GM19239 (cell line): ENCODE measurements around the gene ANKRD13C.
"Not testable (repeated sequence)": the region's sequence is repeated elsewhere in the genome, so short reads cannot be mapped to it uniquely, and the experiment has no call there.

ENCODE experiments used
- DNase-seq: peaks from one replicate; pipeline ENCODE4 v3.0.0; 2011; ENCODE audit warnings: low spot score; ENCODE audit not compliant: insufficient read length
- FAIRE-seq: peaks from 2 replicates; lab custom pipeline; 2011; peaks lifted over from hg19 to GRCh38; lab: Jason Lieb, UNC

ANKRD13C gene, protein sequence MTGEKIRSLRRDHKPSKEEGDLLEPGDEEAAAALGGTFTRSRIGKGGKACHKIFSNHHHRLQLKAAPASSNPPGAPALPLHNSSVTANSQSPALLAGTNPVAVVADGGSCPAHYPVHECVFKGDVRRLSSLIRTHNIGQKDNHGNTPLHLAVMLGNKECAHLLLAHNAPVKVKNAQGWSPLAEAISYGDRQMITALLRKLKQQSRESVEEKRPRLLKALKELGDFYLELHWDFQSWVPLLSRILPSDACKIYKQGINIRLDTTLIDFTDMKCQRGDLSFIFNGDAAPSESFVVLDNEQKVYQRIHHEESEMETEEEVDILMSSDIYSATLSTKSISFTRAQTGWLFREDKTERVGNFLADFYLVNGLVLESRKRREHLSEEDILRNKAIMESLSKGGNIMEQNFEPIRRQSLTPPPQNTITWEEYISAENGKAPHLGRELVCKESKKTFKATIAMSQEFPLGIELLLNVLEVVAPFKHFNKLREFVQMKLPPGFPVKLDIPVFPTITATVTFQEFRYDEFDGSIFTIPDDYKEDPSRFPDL

DNA sequence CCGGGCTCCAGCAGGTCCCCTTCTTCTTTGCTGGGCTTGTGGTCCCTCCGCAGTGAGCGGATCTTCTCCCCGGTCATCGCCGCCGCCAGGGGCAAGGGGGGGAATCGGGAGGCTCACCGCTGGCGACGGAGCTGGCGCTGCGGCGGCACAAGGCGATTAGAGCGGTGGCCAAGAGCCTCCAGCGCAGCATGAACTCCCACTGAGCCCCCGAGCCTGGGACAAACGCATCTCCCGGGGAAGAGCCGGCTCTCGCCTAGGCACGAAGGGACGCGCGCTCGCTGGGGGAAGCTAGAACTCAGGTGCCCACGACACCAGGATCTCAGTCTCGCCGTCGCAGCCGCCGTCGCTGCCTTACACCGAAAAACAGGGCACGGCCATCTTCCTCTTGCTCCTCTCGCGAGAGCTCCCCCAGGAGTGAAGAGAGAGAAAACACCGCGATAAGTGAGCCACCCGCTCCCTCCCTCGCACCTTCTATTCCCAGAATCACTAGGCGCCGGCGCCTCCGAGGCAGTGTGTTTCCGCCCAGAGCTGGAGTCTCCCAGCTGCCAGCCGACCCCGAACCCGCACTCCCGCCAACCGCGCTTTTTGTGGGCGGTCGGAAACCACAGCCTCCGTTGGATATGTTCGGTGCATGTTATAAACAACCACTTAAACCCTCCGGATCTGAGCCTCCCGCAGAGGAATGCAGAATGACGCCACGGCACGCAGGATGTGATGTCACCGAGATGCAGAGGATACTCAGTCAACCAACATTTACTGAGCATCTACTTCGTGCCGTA, at the start of gene ANKRD13C:
Gene ANKRD13C, minus strand, starts transcription at position 391 of the 779 bp plus-strand sequence. Its CDS starts 314 bp downstream, at position 77.
- peak; percentile 93 for FAIRE-seq
- peak; percentile 74 for DNase-seq

DNA sequence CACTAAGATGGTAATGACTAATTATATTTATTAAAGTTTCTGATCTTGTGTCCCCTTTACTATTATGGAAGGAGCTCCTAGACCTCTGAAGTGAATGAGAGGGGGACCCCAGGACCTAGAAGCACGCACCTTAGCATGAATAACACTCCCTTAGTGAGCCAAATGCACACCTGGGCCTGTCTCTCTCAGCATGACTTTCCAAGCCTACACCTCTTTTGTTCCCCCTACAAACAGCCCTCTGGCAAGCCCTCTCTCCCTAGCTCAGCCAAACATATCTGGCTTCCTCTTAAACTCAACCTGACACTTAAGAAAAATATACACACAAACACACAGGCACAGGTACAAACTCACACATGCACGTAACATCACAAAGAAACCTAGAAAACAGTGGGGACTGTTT, 49.2 kb upstream of the ANKRD13C start:
- no peak for FAIRE-seq
- no peak for DNase-seq

DNA sequence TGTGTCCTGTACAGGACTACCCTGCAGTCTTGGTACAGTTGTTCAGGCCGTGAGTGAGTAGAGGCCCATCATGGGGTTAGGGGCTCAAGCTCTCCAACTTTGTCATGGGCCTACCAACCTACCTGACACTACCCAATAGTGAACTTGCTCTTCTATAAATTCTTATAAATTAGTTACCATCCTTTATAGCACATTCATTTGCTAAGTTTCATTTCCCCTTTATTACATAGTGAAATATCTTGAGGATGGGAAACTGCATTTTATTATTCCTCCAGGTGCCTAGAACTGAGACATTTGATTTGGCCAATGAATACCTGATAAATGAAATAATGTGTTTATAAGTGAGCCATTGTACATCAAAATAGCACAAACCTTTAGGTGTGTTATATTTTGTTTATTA, 47.5 kb upstream of the ANKRD13C start:
- DNase-seq (no peak), FAIRE-seq (no peak)

DNA sequence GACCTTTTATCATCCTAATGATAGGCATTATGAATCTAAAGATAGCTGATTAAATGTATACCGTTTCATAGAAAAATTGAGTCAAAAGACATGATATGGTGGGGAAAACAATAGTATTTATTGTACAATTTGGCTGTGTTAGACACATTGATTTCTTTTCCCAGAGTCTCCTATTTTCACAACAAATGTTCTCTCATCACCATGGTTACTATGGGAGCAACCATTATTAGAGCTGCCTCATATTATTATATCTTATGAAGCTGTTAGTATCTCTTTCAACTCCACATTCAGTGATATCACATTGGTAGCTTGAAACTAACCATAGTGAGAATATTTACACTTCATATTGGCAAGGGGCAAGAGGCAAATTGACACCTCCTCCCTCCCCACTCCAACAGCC, 45.8 kb upstream of the ANKRD13C start:
- no peak for DNase-seq
- FAIRE-seq, result no peak

DNA sequence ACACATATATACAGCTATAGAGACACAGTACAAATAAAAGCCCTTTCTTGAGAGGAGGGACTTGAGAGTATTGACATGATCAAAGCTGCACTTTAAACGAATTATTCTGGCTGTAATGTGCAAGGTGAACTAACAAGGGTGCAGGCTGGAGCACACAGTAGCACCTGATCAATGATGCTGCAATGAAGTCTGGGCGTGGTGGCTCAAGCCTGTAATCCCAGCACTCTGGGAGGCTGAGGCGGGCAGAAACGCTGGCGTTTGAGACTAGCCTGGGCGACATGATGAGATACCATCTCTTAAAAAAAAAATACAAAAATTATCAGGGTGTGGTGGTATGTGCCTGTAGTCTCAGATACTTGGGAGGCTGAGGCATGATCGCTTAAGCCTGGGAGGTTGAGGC, 42.5 kb upstream of the ANKRD13C start:
- FAIRE-seq (no peak), DNase-seq (no peak)

DNA sequence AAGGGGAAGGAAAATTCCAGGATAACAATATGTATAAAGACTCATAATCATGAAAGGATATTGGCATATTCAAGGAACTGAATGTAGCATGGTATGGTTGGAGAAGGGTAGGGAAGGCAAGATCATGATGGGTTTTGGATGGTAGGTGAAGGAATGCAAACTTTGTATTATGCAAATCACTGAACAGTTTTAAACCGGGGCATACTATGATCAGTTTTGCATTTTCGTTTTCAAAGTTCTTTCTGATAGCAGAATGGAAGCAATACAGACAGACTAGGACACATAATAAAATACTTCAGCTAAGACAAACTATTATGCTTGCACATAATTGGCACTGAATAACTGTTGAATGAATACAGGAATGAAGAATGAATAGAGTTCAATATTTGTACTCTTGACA, 42.1 kb upstream of the ANKRD13C start:
- peak; percentile 72 for FAIRE-seq
- DNase-seq, result no peak

DNA sequence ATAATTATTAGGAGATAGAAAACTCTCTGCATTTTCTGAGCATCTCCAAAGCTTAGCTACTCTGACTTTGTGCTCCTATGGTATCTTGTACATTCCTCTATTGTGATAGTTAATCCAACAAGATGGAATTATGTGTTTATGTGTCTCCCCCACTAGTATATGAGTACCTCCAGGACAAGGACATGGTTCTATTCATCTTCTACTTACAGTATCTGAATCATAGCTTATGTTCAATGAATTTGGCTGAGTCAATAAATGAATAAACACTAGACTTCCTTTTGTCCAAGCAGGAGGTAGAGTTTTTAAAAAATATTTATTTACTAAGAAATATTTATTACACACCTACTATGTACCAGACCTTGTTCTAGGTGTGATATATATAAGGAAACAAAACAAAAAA, 38.1 kb upstream of the ANKRD13C start:
- FAIRE-seq, result no peak

DNA sequence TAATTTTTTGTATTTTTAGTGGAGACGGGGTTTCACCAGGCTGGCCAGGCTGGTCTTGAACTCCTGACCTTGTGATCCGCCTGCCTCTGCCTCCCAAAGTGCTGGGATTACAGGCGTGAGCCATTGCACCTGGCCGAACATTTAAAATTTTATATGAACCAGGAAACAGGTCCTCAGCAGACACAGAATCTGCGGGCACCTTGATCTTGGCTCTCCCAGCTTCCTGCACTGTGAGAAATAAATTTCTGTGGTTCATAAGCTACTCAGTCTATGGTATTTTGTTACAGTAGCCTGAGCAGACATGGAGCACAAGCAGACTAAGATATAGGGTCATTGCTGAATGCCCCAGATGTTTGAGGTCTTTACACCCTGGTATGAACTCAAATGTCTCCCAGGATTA, 33.0 kb upstream of the ANKRD13C start:
- FAIRE-seq, result no peak

More for the DNA sequence above, 38.1 kb upstream of the ANKRD13C start:
- DNase-seq, result no peak

DNA sequence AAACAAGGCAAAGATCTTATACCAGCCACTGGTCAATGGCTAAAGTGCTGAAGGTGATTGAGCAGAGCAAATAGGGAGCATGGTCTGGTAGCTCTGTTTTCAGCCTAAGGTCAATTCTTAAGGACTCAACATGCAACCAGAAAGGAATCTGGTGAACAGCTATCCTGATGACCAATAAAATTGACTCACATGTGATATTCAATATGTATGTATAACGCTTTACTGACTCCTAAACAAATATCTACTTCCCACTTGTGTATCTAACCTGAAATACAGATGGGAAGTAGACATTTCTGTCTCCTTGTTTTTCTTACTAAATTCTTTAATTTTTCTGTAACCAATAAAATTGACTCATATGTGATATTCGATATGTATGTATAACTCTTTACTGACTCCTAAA, 31.6 kb upstream of the ANKRD13C start:
- DNase-seq (no peak), FAIRE-seq (no peak)

More for the DNA sequence above, 33.0 kb upstream of the ANKRD13C start:
- no peak for DNase-seq

DNA sequence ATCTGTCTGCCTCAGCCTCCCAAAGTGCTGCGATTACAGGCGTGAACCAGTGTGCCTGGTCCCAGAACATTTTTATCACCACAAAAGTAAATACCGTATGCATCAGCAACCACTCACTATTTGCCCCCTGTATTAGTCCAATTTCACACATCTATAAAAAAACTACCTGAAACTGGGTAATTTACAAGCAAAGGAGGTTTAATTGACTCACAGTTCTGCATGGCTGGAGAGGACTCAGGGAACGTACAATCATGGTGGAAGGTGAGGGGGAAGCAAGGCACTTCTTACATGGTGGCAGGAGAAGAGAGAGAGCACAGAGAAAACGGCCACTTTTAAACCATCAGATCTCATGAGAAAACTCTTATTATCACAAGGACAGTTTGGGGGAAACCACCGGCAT, 31.0 kb upstream of the ANKRD13C start:
- DNase-seq, result no peak
- FAIRE-seq, result no peak

DNA sequence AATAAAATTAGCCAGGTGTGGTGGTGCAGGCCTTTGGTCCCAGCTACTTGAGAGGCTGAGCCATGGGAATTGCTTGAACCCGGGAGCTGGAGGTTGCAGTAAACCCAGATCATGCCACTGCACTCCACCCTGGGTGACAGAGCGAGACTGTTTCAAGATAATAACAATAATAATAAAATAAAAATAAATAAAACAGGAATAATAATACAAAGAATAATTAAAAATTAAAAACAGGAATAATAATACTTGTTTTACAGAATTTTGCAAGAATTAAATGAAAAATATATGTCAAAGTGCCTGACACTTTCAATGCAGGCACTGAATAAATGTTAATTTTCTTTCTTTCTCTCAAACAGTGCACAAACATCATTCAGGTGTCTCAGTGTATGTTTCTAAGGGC, 30.0 kb upstream of the ANKRD13C start:
- no peak for DNase-seq
- FAIRE-seq, result no peak

DNA sequence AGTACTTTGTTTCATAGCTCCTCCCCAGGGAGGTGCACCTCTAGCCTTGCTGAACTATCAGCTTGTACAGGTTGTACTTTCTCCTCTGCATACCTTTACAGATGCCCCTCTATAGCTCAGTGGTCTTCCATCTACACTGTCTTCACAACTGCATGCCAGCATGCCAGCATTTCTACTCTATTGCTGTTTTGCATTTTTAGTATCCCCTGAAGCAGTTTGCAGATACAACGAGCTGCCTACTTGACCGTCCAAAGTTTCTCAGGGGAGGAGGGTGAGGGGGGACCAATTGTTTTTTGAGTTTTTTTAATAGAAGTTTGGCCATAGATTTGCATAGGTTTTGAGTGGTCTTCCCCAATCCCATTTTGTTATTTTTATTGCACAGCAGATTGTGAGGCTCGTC, 29.0 kb upstream of the ANKRD13C start:
- no peak for FAIRE-seq
- no peak for DNase-seq

DNA sequence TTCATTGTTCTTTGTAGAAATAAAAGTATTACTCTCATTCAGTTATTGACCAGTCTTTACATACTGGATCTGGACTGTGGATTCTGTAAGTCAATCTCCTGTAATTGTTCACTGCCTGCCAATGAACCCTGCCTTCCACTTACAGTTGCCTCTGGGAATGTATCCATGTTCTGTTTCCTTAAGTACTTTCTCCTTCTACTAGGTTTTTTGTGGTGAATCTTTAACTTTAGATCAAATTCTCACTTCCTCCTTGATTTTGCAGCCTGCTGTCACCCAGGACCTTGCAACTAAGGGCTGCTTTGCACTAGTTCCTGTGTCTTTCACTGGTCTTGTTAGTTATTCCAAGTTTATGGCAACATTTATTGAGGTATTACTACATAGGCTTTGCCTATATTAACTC, 28.2 kb upstream of the ANKRD13C start:
- peak; percentile 82 for FAIRE-seq

DNA sequence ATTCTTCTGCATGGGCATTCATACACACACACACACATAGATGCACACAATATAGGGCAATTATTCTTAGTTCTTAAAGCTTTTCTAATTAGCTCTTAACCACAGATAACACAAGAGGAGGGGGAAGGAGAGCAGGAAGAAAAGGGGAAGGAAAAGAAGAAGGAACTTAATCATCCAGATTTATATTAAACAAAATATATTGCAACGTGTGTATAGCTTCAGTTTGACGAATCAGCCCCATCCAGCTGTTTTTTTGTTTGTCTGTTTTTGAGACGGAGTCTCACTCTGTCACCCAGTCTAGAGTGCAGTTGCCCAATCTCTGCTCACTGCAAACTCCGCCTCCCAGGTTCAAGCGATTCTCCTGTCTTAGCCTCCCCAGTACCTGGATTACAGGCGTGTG, 21.7 kb upstream of the ANKRD13C start:
- no peak for DNase-seq
- no peak for FAIRE-seq

More for the DNA sequence above, 28.2 kb upstream of the ANKRD13C start:
- peak; percentile 16 for DNase-seq

DNA sequence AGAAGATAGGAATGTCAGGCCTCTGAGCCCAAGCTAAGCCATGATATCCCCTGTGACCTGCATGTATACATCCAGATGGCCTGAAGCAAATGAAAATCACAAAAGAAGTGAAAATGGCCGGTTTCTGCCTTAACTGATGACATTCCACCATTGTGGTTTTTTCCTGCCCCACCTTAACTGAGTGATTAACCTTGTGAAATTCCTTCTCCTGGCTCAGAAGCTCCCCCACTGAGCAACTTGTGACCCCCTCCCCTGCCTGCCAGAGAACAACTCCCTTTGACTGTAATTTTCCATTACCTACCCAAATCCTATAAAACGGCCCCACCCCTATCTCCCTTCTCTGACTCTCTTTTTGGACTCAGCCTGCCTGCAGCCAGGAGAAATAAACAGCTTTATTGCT, 19.1 kb upstream of the ANKRD13C start:
- FAIRE-seq, DNase-seq: not testable (repeated sequence)

DNA sequence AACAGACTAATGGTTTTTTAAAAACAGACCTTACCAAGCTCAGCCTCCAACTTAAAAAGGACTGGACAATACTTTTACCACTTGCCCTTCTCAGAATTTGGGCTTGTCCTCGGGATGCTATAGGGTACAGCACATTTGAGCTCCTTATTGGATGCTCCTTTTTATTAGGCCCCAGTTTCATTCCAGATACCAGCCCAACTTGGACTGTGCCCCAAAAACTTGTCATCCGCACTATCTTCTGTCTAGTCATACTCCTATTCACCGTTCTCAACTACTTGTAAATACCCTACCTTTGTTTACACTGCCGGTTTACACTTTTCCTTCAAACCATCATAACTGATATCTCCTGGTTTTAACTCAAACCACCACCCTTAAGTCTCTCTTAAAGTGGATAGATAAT, 17.9 kb upstream of the ANKRD13C start:
- FAIRE-seq (no peak), DNase-seq (no peak)

DNA sequence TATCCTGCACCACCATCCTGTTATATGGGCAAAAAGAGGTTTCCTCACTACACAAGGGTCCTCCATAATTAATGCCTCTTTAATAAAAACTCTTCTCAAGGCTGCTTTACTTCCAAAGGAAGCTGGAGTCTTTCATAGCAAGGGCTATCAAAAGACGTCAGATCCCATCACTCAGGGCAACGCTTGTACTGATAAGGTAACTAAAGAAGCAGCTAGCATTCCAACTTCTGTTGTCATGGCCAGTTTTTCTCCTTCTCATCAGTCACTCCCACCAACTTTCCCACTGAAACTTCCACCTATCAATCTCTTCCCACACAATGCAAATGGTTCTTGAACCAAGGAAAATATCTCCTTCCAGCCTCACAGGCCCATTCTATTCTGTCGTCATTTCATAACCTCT, 17.1 kb upstream of the ANKRD13C start:
- FAIRE-seq, DNase-seq: not testable (repeated sequence)

DNA sequence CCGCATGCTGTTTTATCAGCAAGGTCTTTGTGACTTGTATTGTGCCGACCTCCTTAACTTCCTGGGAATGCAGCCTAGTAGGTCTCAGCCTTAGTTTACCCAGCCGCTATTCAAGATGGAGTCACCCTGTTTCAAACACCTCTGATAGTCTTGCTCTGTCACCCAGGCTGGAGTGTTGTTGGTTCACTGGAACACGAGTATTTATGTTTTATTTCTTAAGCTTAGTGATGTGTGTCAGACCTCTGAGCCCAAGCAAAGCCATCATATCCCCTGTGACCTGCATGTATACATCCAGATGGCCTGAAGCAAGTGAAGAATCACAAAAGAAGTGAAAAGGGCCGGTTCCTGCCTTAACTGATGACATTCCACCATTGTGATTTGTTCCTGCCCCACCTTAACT, 12.9 kb upstream of the ANKRD13C start:
- not testable (repeated sequence) for FAIRE-seq, DNase-seq

DNA sequence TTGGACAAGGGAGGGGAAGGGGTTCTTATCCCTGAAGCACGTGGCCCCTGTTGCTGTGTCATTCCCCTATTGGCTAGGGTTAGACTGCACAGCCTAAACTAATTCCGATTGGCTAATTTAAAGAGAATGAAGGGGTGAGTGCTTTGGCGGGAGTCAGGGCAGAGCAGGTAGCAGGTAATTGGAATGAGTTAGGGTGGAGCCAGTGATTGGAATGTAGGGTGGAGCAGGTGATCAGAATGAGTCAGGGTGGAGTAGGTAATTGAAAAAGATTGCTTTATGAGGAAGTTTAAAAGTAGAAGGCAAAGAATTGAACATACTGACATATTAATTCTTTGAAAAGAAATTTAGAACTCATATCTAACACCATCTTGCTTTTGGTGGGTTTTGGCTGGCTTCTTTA, 12.5 kb upstream of the ANKRD13C start:
- not testable (repeated sequence) for DNase-seq, FAIRE-seq

DNA sequence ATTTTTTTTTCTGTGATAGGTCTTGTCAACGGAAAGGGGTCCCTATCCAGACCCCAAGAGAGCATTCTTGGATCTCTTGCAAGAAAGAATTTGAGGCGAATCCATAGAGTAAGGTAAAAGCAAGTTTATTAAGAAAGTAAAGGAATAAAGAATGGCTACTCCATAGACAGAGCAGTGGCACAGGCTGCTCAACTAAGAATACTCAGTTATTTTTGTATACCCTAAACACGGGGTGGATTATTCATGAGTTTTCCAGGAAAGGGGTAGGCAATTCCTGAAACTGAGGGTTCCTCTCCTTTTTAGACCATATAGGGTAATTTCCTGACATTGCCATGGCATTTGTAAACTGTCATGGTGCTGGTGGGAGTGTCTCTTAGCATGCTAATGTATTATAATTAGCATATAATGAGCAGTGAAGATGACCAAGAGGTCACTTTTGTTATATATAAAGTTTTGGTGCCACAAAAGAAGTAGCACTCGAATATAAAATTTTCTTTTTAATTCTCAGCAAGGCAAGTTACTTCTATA, 12.0 kb upstream of the ANKRD13C start:
- not testable (repeated sequence) for FAIRE-seq, DNase-seq

DNA sequence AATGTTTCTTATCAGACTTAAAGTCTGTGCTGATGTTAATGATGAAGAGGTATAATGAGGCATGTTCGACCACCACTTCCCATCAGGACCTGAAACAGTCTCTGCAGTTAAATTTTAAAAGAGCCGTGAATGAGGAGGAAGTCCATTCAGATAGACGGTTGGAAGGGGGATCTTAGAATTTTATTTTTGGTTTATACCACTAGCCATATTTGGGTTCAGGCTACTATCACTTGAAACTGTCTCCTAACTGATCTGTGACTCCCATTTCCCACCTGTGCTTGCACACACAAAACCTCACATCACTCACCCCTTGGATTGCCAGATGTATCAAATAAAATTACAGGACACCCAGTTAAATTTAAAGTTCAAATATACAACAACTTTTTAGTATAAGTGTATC, 9.9 kb upstream of the ANKRD13C start:
- FAIRE-seq (peak; percentile 23), DNase-seq (no peak)
